DND-41 (cell line): ENCODE results near the gene LGI4.

Experiments
- ATAC-seq: fragments of 200-7000 bp; cut with Tn5 transposase; 3 replicates; pipeline ENCODE4 v1.9.1; 2021; ENCODE audit warnings: low read depth; ENCODE audit not compliant: insufficient read depth
- DNase-seq: peaks from one replicate; pipeline ENCODE4 v3.0.0-alpha.2; 2020
- H2AFZ ChIP-seq: 2 replicates; pipeline ENCODE4 v1.6.0; 2012; ENCODE audit warnings: low read depth, low read length
- H3K27ac ChIP-seq: 2 replicates; pipeline ENCODE4 v1.5.1; 2012; ENCODE audit warnings: low read length, inconsistent platforms
- H3K27me3 ChIP-seq: fragments of 200-600 bp; sonication (generic); 2 replicates; pipeline ENCODE4 v1.6.0; 2012; ENCODE audit warnings: low read length, mild to moderate bottlenecking, inconsistent platforms; ENCODE audit not compliant: insufficient read depth, poor library complexity
- H3K36me3 ChIP-seq: 2 replicates; pipeline ENCODE4 v1.5.1; 2012; ENCODE audit warnings: low read length, inconsistent platforms; ENCODE audit not compliant: insufficient read depth
- H3K4me1 ChIP-seq: 2 replicates; pipeline ENCODE4 v1.5.1; 2012; ENCODE audit warnings: mild to moderate bottlenecking, low read length; ENCODE audit not compliant: insufficient read depth
- H3K4me2 ChIP-seq: 2 replicates; pipeline ENCODE4 v1.6.0; 2012; ENCODE audit warnings: mild to moderate bottlenecking, moderate library complexity, low read length, inconsistent platforms; ENCODE audit not compliant: insufficient read depth
- H3K4me3 ChIP-seq, 2 experiments: fragments of 200-600 bp in 1 of 2; shearing (Covaris generic) in 1 of 2; 2 replicates each; pipeline ENCODE4 v1.5.1; 2012 to 2016; ENCODE audit warnings: inconsistent platforms in 2 of 2, low read length in 2 of 2, mild to moderate bottlenecking in 2 of 2, low read depth in 1 of 2, moderate library complexity in 1 of 2
- H3K79me2 ChIP-seq: 2 replicates; pipeline ENCODE4 v1.6.0; 2012; ENCODE audit warnings: low read length, inconsistent platforms; ENCODE audit not compliant: insufficient read depth
- H3K9ac ChIP-seq: 2 replicates; pipeline ENCODE4 v1.6.0; 2012; ENCODE audit warnings: low read depth, mild to moderate bottlenecking, inconsistent platforms, low read length, moderate library complexity
- H3K9me3 ChIP-seq: 2 replicates; pipeline ENCODE4 v1.5.1; 2012; ENCODE audit warnings: low read length, moderate library complexity, mild to moderate bottlenecking, inconsistent platforms; ENCODE audit not compliant: insufficient read depth, severe bottlenecking
- H4K20me1 ChIP-seq: 2 replicates; pipeline ENCODE4 v1.6.0; 2012; ENCODE audit warnings: low read length; ENCODE audit not compliant: insufficient read depth
- CTCF ChIP-seq: IDR thresholded peaks from 2 replicates; pipeline ENCODE4 v1.5.1; 2012; ENCODE audit warnings: borderline replicate concordance, low read length, moderate library complexity, mild to moderate bottlenecking; ENCODE audit not compliant: poor library complexity, severe bottlenecking; ENCODE audit errors: extremely low read depth
- EZH2 ChIP-seq: IDR thresholded peaks from 3 replicates; pipeline ENCODE4 v1.6.1; 2012; ENCODE audit warnings: borderline replicate concordance, low read depth, mild to moderate bottlenecking, moderate library complexity, low read length, inconsistent platforms; ENCODE audit not compliant: severe bottlenecking

The LGI4 gene

GRCh38 chr19:35076026-35076370, 58.9 kb downstream of the LGI4 start:
- TF ChIP-seq CTCF (no peak), EZH2 (no peak)
- no peaks in the 10 kb centered on the region for H3K4me1 ChIP-seq
- DNase-seq (no peak), ATAC-seq (no peak)
- H3K36me3 ChIP-seq = no peaks in the 10 kb centered on the region
- H4K20me1 ChIP-seq = no peaks in the 10 kb centered on the region
- no peak overlapping the region for H3K4me2 ChIP-seq
- H3K27me3 ChIP-seq = no peaks in the 10 kb centered on the region
- H3K9me3 ChIP-seq = no peaks in the 10 kb centered on the region
- H3K4me3 ChIP-seq = no peak overlapping the region
- H3K27ac ChIP-seq = no peak overlapping the region
- H3K79me2 ChIP-seq = no peaks in the 10 kb centered on the region
- no peak overlapping the region for H3K9ac ChIP-seq
- no peak overlapping the region for H2AFZ ChIP-seq

- Histone ChIP-seq H3K4me3 (no peak overlapping the region), H3K4me2 (no peak overlapping the region), H3K9ac (no peak overlapping the region), H3K36me3 (no peaks in the 10 kb centered on the region), H3K4me1 (no peaks in the 10 kb centered on the region), H2AFZ (no peak overlapping the region), H3K9me3 (no peaks in the 10 kb centered on the region), H3K79me2 (no peaks in the 10 kb centered on the region), H3K27me3 (no peaks in the 10 kb centered on the region), H4K20me1 (no peaks in the 10 kb centered on the region), H3K27ac (no peak overlapping the region)
- ATAC-seq = no peak
- DNase-seq = no peak
- TF ChIP-seq EZH2 (no peak), CTCF (no peak)
Measured at GRCh38 chr19:35075202-35076025, 59.4 kb downstream of the LGI4 start.
